ENCODE data around the gene UQCR11.

UQCR11 gene

DNA sequence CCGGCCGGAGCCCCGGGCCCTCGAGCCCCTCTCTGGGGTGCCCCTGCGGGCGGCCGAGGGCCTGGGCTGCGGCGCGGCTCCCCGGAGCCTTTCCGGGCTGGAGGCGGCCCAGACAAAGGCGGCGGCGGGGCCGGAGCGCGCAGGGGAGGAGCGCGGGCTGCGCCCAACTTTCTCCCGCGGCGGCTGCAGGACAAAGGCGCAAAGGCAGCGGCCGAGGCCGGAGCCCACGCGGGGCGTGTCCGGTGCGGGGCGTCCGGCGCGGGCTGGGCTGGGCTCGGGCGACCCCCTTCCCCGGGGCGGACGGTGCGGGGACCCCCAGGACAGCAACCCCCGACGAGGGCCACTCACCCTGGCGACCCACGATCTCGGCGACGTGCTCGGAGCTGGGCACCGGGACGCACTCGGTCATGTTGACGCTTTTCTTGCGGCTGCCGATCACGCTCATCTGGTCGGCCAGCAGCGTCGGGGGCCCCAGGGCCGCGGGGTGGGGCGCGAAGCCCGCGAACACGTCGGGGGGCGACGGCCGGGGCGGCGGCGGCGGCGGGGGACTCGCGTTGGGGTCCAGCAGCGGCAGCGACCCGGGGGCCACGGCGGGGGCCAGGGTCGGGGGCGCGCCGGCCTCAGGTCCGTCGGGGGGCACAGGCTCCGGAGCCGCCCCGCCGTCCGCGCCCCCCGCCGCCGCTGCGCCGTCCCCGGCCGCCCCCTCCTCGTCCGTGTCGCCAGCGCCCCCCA, 38.0 kb downstream of the UQCR11 start:
- Histone ChIP-seq H3K4me2 (ENCODE audit: low read length) (peak overlapping the region; percentile 64), H3K36me3 (ENCODE audit: control insufficient read depth, low read length) (no peaks in the 10 kb centered on the region), H4K20me1 (ENCODE audit: control insufficient read depth, insufficient read depth, low read depth, low read length) (no peaks in the 10 kb centered on the region), H3K4me3 (ENCODE audit: low read length) (peak overlapping the region; percentile 56), H3K27me3 (ENCODE audit: control insufficient read depth, low read length) (peaks cover 10% of the 10 kb centered on the region; the same call in 1 of the 2 replicates), H3K79me2 (ENCODE audit: control insufficient read depth, low read length) (peaks cover 5% of the 10 kb centered on the region; the same call in 1 of the 2 replicates), H3K4me1 (ENCODE audit: control insufficient read depth, low read length) (peaks cover 19% of the 10 kb centered on the region), H3F3A (ENCODE audit: control insufficient read depth, insufficient read depth) (peaks cover 7% of the 10 kb centered on the region), H3K9me2 (replicated peaks; ENCODE audit: control insufficient read depth, low read length) (no peaks in the 10 kb centered on the region), H3K27ac (ENCODE audit: low read depth, low read length) (no peak overlapping the region), H3K9me3 (ENCODE audit: control insufficient read depth, insufficient read depth, low read length) (peaks cover 3% of the 10 kb centered on the region; the same call in 1 of the 2 replicates)
- TF ChIP-seq EZH2phosphoT487 (IDR thresholded peaks at IDR 0.05; ENCODE audit: borderline replicate concordance, low read length) = no peak
- TF ChIP-seq, protein P1, sequence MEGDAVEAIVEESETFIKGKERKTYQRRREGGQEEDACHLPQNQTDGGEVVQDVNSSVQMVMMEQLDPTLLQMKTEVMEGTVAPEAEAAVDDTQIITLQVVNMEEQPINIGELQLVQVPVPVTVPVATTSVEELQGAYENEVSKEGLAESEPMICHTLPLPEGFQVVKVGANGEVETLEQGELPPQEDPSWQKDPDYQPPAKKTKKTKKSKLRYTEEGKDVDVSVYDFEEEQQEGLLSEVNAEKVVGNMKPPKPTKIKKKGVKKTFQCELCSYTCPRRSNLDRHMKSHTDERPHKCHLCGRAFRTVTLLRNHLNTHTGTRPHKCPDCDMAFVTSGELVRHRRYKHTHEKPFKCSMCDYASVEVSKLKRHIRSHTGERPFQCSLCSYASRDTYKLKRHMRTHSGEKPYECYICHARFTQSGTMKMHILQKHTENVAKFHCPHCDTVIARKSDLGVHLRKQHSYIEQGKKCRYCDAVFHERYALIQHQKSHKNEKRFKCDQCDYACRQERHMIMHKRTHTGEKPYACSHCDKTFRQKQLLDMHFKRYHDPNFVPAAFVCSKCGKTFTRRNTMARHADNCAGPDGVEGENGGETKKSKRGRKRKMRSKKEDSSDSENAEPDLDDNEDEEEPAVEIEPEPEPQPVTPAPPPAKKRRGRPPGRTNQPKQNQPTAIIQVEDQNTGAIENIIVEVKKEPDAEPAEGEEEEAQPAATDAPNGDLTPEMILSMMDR (IDR thresholded peaks at IDR 0.05; ENCODE audit: low read depth, low read length, poor library complexity, severe bottlenecking) = no peak

DNA sequence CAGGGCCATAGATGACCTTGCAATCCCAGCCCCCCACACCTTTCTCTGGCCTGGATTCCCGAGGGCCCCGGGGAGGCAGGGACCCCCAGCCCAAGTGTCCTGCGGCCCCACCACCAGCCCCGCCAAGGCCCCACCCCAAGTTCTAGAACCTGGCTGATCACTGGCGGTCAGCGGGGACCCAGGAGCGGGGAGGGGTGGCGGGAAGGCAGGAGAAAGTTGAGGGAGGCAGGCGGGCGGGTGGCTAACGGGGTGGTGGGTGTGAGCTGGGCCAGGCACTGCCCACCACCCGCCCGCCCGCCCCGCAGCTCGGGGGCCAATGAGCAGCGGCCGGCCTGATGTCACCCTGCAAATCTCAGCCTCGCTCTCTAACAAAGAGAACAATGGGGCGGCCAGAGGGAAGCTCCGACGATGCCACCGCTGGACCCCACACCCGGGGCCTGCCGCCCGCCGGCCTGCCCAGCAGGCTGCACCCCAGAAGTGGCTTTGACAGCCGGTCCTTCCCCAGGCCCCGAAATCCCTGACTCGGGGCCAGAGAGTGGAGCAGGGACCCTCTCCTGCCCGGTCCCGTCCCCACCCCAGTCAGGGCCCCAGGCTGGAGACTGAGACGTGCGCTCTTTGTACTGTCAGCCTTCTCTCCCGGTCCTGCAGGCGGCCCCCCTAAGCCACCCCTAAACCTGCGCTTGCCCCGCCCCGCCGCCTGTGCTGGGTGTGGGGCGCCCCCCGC, 38.7 kb downstream of the UQCR11 start:
- peaks cover 3% of the 10 kb centered on the region; the same call in 1 of the 2 replicates for H3K9me3 ChIP-seq (ENCODE audit: control insufficient read depth, insufficient read depth, low read length)
- peaks cover 10% of the 10 kb centered on the region; the same call in 1 of the 2 replicates for H3K27me3 ChIP-seq (ENCODE audit: control insufficient read depth, low read length)
- no peaks in the 10 kb centered on the region for H3K36me3 ChIP-seq (ENCODE audit: control insufficient read depth, low read length)
- H3K4me2 ChIP-seq (ENCODE audit: low read length) = peak overlapping the region; percentile 64
- no peaks in the 10 kb centered on the region for H3K9me2 ChIP-seq (replicated peaks; ENCODE audit: control insufficient read depth, low read length)
- TF ChIP-seq, protein P1 (IDR thresholded peaks at IDR 0.05; ENCODE audit: low read depth, low read length, poor library complexity, severe bottlenecking) = no peak
- TF ChIP-seq EZH2phosphoT487 (IDR thresholded peaks at IDR 0.05; ENCODE audit: borderline replicate concordance, low read length) = no peak
- H3K27ac ChIP-seq (ENCODE audit: low read depth, low read length) = no peak overlapping the region
- H3K79me2 ChIP-seq (ENCODE audit: control insufficient read depth, low read length) = peaks cover 5% of the 10 kb centered on the region; the same call in 1 of the 2 replicates
- H3K4me1 ChIP-seq (ENCODE audit: control insufficient read depth, low read length) = peaks cover 19% of the 10 kb centered on the region
- H3K4me3 ChIP-seq (ENCODE audit: low read length) = peak overlapping the region; percentile 56
- peaks cover 7% of the 10 kb centered on the region for H3F3A ChIP-seq (ENCODE audit: control insufficient read depth, insufficient read depth)
- H4K20me1 ChIP-seq (ENCODE audit: control insufficient read depth, insufficient read depth, low read depth, low read length) = no peaks in the 10 kb centered on the region

DNA sequence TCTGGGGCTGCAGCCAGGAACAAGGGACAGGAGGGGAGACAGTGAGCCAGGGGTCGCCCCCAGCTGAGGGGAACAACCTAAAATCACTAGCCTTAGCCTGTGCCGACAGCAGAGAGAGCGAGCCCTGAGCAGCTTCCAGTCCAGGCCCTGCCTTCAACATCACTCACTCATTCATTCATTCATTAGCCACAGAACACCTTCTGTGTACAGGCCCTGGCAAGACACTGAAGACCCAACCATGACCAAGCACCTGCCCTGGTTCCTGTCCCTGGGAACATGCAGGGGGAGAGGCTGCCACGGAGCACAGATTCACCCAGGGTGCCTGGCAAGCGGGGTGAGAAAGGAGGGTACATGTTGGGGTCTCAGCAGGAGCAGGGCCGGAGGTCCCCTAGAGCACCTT, 42.0 kb downstream of the UQCR11 start:
- peaks cover 5% of the 10 kb centered on the region; the same call in 1 of the 2 replicates for H3K79me2 ChIP-seq (ENCODE audit: control insufficient read depth, low read length)
- H3K27ac ChIP-seq (ENCODE audit: low read depth, low read length) = no peak overlapping the region
- H3K27me3 ChIP-seq (ENCODE audit: control insufficient read depth, low read length) = no peaks in the 10 kb centered on the region
- H4K20me1 ChIP-seq (ENCODE audit: control insufficient read depth, insufficient read depth, low read depth, low read length) = no peaks in the 10 kb centered on the region
- H3K4me1 ChIP-seq (ENCODE audit: control insufficient read depth, low read length) = peaks cover 3% of the 10 kb centered on the region; the same call in 1 of the 2 replicates
- H3K4me3 ChIP-seq (ENCODE audit: low read length) = no peak overlapping the region
- H3F3A ChIP-seq (ENCODE audit: control insufficient read depth, insufficient read depth) = no peaks in the 10 kb centered on the region
- no peaks in the 10 kb centered on the region for H3K9me3 ChIP-seq (ENCODE audit: control insufficient read depth, insufficient read depth, low read length)
- H3K9me2 ChIP-seq (replicated peaks; ENCODE audit: control insufficient read depth, low read length) = no peaks in the 10 kb centered on the region
- no peaks in the 10 kb centered on the region for H3K36me3 ChIP-seq (ENCODE audit: control insufficient read depth, low read length)
- no peak overlapping the region for H3K4me2 ChIP-seq (ENCODE audit: low read length)
- TF ChIP-seq EZH2phosphoT487 (IDR thresholded peaks at IDR 0.05; ENCODE audit: borderline replicate concordance, low read length) = no peak
- TF ChIP-seq, protein P1 (IDR thresholded peaks at IDR 0.05; ENCODE audit: low read depth, low read length, poor library complexity, severe bottlenecking) = no peak
